ENCODE measurements around the gene PLEKHG4B.

PLEKHG4B gene

DNA sequence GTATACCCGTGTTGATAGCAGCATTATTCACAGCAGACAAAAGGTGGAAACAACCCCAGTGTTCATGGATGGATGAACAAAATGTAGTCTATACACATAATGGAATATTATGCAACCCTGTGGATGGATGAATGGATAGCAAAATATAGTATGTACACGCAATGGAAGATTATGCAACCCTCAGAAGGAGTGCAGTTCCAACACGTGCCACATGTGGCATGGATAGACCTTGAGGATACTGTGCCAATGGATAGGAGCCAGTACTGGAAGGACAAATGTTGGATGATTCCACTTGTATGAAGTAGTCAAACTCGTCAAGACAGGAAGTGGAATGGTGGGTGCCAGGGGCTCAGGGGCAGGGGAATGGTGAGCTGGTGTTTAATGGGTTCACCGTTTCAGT lies 44.9 kb downstream of the PLEKHG4B start:
- no peak for DNase-seq

DNA sequence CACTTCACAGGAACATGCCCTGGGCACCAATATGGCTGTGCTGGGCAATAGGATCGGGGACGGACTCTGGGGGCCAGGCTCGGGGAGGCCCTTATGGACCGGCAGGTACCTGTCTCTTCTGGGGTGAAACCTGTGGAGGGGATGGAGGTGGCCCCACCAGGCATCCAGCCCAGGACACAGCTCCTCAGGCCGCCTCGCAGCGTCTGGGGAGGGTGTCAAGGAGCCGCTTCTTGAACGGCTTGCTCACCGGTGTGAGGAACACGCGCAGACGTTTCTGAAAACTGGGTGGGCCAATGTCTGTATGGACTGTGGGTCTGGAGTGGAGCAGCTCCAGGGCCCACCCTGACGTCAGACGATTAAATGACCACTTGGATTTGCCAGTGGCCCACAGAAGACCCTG lies 45.8 kb downstream of the PLEKHG4B start:
- DNase-seq: no peak

DNA sequence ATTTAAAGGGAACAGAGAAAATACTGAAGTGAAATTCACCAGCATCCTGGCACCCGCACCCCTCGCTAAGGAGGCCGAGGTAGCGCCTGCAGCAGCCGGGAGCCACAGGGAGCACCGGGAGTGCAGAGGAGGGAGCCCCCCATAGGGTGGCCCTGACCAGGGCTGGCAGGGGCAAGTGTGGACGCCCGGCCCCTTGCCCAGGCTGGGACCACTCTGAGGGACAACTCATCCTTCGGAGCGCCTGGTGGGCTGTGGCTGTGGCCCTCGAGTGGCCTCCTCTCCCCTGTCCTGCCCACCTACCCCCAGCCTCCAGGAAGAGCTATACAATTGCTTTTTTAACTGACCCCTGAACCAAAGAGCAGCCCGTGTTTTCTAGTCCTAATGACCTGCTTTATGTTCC lies 47.0 kb downstream of the PLEKHG4B start:
- DNase-seq: no peak

DNA sequence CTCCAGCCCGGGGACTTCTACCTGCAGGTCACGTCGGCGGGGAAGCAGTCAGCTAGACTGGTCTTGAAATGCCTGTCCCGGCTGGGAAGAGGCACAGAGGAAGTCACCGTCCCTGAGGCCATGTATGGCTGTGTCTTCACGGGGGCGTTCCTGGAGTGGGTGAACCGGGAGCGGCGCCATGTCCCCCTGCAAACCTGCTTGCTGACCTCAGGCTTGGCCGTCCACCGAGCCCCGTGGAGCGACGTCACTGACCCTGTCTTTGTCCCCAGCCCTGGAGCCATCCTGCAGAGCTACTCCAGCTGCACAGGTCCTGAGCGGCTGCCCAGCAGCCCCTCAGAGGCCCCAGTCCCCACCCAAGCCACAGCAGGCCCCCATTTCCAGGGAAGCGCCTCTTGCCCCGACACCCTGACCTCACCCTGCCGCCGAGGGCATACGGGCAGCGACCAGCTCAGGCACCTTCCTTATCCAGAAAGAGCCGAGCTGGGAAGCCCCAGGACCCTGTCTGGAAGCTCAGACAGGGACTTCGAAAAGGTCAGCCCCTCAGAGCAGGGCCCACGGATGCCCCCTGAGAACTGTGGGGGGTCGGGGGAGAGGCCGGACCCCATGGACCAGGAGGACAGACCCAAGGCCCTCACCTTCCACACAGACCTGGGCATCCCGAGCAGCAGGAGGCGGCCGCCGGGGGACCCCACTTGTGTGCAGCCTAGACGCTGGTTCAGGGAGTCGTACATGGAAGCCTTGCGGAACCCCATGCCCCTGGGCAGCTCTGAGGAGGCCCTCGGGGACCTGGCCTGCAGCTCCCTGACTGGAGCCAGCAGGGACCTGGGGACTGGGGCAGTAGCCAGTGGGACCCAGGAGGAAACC lies 47.8 kb downstream of the PLEKHG4B start:
- no peak for DNase-seq

DNA sequence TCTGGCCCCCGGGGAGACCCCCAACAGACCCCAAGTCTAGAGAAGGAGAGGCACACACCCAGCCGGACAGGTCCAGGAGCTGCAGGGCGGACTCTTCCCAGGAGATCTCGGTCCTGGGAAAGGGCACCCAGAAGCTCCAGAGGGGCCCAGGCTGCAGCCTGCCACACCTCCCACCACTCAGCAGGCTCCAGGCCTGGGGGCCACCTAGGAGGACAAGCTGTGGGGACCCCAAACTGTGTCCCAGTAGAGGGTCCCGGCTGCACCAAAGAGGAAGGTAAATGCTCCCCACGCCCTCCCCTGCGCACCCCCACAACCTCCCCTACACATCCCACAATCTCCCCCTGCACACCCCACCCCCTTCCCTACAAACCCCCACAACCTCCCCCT lies 48.5 kb downstream of the PLEKHG4B start:
- no peak for DNase-seq

DNA sequence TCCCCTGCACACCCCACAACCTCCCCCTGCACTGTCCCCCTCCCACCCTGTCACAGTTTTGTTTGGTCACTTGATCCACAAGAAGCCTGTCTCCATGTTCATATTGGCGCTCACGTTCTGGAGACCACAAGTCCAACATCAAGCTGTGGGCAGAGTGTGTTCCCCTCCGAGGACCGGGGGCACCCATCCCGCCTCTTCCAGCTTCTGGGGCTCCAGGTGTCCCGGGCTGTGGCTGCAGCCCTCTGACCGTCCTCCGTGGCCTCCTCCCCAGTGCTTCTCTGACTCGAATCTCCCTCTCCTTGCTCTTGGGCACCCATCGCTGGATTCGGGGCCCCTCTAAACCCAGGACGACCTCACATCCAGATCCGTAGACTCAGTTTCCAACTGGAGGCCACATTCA lies 49.2 kb downstream of the PLEKHG4B start:
- DNase-seq: no peak

DNA sequence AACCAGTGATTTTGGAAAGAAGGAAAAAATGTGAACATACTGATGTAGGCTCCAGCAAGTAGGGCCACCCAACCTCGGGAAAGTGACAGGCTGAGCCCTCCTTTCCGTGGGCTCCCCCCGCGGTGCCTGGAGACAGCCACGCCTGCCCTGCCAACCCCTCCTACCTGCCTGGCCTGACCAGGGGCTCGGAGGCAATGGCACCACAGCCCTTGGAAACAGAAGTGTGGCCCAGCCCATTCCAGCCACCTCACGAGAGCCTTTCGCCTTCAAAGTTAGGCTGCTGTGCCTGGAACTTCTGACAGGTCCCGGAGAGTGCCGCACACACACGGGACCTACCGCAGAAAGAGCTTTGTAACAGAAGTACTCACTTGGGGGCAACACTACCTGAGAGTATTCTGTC lies 49.8 kb downstream of the PLEKHG4B start:
- no peak for DNase-seq

DNA sequence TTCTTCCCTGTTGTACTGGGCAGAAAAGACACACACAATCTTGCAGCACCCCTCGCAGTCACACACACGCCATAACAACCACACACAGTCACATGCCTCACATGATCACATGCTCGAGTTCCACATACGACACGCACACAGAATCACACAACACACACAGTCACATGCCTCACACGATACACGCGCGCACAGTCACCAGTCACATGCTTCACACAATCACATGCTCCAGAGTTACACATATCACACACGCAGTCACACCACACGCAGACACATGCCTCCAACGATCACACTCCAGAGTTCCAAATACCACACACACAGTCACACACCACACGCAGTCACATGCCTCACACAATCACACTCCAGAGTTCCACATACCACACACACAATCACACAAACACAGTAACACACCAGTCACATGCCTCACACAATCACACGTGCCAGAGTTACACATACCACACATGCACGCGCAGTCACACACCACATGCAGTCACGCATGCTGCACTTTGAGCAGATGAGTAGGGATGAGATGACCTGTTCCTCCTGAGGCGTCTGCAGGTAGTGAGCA lies 50.4 kb downstream of the PLEKHG4B start:
- no peak for DNase-seq

DNA sequence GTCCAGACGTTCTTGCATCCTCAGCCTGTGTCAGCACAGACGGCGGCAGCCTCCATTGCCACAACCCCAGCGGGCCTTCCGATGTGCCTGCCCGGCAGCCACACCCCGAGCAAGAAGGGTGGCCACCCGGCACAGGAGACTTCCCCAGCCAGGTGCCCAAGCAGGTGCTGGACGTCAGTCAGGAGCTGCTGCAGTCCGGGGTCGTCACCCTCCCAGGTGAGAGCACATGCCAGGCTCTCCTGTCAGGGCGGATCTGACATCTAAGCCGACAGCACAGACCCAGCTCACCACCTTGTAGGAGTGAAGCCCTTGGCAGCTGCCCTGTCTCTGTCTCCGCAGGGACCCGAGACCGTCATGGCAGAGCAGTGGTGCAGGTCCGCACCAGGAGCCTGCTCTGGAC lies 51.1 kb downstream of the PLEKHG4B start:
- no peak for DNase-seq

DNA sequence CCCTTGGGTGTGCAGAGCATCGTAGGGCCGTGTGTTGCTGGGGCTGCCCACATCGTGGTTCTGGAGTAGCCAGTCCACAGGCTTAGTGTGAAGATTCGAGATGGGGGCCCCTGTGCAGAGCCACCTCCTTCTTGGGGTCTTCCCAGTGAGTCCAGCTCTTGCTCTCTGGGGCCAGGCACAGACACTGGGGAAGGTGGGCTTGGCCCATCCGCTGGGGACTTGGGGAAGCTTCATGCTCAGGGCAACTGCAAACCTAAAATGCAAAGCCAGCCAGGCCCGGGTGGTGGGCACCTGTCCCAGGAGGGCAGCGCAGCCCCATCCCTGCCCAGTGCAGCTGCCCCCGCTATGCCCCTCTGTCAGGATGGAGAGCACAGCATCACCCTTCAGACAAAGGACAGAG lies 53.0 kb downstream of the PLEKHG4B start:
- DNase-seq: no peak

DNA sequence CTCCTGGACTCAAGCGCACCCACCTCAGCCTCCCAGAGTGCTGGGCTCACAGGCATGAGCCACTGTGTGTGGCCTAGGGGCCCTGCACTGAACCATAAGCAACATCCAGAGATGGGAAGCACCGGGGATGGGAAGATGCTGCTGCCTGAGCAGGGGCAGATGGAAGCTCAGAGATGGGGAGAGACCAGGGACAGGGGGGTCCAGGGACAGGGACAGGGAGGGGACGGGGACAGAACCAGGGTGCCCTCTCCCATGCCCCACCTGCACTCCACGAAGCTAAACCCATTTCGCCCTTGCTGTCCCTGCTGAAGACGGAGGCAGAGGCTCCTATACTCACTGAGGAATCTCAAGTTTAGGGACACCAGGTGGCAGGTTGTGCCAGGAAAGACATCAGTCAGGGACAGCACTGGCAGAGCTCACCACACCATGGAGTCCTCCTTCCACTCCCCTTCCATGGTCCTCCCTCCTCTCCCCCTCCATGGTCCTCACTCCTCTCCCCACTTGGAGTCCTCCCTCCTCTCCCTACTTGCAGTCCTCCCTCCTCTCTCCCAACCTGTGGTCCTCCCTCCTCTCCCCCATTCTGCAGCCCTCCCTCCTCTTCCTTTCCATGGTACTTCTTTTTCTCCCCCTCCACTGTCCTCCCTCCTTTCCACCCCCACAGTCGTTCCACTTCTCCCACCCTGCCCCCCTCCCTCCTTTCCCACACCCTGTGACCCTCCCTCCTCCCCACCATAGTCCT lies 53.8 kb downstream of the PLEKHG4B start:
- no peak for DNase-seq

DNA sequence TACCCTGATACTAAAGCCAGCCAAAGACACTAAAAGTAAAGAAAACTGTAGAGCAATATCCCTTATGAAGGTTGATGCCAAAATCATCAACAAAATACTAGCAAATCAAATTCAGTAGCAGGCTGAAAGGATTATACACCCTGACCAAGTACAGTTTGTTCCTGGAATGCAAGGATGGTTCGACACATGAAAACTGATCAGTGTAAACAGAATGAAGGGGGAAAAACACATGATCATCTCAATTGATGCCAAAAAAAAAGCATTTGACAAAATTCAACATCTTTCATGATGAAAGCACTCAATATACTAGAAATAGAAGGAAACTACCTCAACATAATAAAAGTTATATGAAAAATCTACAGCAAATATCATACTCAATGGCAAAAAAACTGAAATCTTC lies 55.8 kb downstream of the PLEKHG4B start:
- DNase-seq: no peak

DNA sequence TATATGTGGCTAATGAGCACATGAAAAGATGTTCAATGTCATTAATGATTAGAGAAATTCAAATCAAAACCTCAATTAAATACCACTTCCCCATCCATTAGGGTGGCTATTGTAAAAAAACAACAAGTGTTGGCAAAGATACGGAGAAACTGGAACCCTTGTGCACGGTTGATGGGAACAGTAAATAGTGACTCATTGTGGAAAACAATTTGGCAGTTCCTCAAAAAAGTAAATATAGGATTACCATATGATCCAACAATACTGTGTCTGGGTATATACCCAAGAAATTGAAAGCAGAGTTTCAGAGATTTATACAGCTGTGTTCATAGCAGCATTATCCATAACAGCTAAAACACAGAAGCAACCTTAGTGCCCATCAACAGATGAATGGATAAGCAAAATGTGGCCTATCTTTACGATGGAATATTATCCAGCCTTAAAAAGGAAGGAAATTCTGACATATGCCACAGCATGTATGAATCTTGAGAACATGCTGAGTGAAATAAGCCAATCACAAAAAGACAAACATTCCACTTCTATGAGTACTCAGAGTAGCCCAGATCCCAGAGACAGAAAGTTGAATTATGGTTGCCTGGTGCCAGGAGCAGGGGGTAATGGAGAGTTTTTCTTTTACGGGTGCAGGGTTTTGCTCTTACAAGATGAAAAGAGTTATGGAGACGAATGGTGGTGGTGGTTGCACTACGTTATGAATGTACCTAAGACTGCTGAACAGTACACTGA lies 57.9 kb downstream of the PLEKHG4B start:
- no peak for DNase-seq

DNA sequence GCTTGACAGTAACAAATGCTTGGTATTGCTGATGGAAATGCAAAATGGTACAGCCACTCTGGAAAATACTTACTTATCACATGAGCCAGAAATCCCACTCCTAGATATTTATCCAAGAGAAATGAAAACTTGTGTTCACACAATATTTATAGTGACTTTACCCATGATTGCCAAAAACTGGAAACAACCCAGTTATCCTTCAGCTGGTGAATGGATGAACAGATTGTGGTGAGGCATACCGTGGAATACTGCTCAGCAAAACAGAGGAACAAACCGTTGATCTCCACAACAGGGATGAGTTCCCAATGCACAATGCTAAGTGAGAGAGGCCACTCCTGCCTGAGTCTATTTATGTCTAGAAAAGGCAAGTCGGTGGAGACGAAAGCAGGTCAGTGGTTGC lies 58.8 kb downstream of the PLEKHG4B start:
- no peak for DNase-seq

DNA sequence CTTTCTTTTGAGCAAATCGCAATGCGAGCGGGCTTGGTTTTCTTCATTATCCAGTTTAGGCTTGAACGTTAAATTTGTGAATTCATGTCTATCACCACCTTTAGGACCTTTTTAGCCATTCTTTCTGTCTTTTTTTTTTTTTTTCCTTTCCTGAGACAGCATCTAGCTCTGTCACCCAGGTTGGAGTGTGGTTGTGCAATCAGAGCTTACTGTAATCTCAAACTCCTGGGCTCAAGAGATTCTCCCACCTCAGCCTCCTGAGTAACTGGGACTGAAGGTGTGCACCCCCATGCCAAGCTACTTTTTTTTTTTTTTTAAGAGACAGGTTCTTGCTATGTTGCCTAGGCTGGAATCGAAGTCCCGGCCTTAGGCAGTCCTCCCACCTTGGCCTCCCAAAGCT lies 60.1 kb downstream of the PLEKHG4B start:
- DNase-seq: no peak

DNA sequence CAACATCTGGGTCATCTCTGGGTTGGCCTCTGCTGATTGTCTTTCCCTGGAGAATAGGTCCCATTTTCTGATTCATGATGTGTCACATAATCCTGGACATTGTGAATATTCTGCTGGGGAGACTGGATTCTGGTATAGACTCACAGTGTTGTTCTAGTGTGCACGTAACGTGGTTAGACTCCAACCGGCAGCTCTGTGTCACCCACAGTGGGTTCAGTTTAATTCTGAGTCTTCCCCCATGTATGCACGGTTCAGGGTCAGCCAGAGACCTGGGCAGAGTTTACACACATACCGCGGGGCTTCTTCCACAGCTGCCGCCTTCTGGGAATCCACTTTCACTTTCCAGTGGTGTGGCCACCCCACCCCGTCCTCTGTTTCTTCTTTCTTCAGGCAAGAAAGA lies 61.3 kb downstream of the PLEKHG4B start:
- no peak for DNase-seq

DNA sequence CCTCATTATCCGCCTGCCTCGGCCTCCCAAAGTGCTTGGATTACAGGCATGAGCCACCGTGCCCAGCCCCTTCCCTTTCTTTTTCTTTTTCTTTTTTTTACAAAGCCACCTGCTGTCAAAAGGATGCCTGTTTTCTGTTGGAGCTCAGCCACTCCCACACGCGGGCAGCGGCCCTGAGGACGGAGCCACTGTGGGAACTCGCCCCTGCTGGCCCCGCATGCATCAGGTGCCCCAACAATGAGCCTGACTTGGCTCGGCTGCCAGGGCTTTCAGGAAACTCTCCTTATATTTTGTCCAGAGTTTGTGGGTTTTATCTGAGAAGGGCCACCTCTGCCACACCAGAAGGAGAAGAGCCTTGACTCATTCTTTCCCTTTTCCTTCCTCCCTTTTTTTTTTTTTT lies 62.3 kb downstream of the PLEKHG4B start:
- no peak for DNase-seq

DNA sequence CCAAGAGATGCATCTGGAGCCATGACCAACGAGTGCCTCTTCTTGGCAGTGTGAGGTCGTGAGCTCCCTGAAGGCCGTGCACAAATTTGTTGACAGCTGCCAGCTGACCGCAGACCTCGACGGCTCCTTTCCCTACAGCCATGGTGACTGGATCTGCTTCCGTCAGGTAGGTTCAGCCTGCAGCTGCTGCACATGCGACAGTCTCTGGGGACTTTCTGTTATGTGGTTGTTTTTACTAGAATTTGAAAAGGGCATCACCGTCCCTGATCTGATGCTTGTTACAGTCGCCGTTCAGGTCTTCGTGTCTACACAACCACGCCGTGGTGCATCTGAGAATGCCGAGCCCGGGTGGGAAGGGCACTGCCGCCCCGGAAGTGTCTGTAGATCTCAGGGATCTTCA lies 62.9 kb downstream of the PLEKHG4B start:
- no peak for DNase-seq

DNA sequence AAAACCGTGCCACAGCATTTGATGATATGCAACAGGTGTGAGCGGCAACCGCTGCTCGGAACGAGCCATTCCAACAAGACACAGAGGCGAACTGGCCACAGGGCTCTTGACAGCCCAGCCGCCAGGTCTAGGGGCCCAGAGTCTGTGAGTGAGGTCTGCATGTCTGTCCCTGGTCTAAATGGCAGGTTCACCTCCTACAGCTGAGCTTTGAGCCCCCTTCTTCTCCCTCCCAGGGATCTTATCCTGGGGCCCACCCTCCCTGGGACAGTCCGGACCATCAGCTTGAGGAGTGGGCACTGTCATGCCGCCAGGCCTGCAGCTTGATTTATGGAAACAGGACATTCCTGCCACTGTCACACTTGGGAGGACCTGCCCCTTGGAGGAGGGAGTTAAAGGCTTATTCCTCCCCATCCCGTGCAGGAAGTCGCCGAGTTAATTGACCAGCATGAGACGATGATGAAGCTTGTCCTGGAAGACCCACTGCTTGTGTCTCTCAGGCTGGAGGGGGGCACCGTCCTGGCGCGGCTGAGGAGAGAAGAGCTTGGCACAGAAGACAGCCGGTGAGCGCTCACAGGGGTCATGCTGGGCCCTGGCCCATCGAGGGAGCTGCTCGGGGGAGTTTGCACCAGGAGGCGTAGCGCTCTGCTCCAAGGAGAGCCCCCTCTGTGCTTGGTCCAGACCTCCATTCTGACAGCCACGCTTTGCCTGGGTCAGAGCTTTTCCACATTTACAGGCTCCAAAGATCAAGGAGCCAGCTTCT lies 63.9 kb downstream of the PLEKHG4B start:
- DNase-seq: no peak

DNA sequence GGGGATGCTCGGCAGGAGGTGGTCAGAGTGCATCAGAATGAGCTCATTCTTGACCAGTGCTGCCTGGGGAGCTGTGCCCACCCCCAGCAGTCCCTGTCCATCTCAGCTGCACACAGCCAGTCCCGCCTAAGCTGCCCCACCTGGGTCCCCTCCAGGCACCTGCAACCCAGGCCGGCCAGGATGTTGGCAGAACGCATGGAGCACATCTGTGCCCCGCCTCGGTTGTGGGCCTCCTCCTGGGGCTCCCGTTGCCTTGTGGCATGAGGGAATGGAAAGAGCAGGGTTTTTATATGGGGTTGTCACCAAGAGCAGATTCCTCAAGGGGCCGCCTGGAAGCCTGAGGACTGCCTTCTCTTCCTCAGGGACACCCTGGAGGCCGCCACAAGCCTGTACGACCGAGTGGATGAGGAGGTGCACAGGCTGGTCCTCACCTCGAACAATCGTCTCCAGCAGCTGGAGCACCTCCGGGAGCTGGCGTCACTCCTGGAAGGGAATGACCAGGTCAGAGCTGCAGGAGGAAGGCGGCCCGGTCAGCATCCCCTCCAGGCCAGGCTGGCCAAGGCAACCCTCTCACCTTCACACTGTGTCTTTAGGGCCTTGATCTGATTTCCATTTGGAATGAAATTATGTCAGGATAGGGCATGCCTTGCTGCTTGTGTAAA lies 64.6 kb downstream of the PLEKHG4B start:
- no peak for DNase-seq

DNA sequence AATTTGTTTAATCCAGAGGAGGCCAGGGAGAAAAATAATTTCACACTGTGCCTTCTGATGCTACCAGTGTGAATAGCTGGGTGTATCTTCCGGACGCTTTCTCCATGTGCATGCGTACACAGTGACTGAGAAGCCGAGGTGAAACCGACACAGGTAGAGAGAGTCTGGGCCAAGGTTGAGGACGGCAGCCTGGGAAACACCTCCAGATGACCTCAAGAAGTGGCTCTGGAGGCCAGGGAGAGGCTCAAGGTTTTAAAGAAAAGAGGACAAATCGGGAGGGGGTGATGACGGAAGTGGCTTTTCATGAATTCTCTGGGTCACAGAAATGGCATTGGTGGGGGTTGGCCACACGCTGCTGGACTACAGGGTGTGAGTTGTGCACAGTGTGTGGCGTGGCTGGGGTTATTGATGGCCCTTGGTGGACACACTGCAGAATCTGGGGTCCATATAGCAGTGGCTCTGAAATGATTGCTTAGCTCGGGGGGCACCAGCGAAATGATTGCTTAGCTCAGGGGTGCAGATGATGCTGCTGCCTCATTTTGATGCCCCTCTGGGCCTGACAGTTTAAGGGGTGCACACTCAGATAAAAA lies 65.3 kb downstream of the PLEKHG4B start:
- no peak for DNase-seq

DNA sequence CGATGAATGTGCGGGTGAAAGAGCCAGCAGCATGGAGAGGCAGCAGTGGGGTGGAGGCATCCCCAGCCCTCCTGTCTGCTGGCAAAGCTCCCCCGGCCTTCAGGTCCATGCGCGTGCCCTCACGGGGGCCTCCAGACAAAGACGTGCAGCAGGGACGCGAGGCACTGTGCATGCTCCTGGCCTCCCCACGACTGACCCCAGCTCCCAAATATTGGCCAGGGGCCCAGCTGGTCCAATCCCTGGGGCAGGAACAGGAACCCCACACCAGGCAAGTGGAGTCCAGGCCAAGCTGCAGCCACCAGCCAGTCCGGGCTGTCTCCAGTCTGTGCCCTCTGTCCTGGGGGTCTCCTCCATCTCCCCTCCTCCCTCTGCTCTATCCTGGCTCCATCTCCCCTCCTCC lies 65.8 kb downstream of the PLEKHG4B start:
- no peak for DNase-seq

Measured in NCI-H1436 treated with DMSO at 0.1 percent for 48 hours (cell line).